ENCODE results near the gene PDZRN4.

DNA sequence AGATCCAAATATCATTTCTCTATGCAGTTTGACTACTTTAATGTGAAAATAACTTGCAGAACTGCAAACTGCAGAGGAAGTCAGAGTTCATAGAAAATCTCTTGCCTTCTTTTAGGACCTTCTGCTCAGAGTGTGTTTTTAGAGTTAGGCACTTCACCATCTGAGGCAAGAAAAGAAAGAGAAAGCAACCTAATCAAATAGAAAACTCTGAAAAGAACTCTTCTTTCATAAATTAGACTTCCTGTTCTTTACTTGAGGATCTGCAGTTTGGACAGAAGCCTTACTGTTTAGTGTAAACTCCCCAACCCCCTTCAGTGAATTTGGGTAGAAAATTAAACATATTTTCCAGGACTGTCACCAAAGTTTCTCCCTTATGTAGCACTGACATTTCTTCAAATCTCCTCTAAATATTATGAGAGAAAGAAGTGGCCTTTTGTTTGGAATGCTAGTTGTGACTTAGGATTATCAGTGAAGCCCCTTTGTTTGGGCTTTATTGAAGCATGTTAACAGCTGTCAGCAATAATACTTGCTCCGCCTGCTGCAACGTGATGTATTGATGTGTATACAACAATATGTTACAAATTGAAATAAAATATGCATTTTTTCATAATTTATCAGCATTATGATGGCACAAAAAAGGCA lies 99.5 kb downstream of the PDZRN4 start:
- no peak for TF ChIP-seq POLR2AphosphoS5 (IDR thresholded peaks at IDR 0.05)
- TF ChIP-seq, protein P1, sequence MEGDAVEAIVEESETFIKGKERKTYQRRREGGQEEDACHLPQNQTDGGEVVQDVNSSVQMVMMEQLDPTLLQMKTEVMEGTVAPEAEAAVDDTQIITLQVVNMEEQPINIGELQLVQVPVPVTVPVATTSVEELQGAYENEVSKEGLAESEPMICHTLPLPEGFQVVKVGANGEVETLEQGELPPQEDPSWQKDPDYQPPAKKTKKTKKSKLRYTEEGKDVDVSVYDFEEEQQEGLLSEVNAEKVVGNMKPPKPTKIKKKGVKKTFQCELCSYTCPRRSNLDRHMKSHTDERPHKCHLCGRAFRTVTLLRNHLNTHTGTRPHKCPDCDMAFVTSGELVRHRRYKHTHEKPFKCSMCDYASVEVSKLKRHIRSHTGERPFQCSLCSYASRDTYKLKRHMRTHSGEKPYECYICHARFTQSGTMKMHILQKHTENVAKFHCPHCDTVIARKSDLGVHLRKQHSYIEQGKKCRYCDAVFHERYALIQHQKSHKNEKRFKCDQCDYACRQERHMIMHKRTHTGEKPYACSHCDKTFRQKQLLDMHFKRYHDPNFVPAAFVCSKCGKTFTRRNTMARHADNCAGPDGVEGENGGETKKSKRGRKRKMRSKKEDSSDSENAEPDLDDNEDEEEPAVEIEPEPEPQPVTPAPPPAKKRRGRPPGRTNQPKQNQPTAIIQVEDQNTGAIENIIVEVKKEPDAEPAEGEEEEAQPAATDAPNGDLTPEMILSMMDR (IDR thresholded peaks at IDR 0.05) = no peak

Measured in stomach (tissue), 4 donors.